HG03354 (cell line): ENCODE results near the gene MRPL28.
A peak's percentile ranks its signal among the peaks of the same experiment; 100 is the strongest.
"Not testable (repeated sequence)": the region's sequence is repeated elsewhere in the genome, so short reads cannot be mapped to it uniquely, and the experiment has no call there.

Experiments
- ATAC-seq: cut with Tn5 transposase; IDR thresholded peaks from one replicate; pipeline ENCODE4 v1.9.1; 2021; ENCODE audit warnings: mild to moderate bottlenecking; ENCODE audit not compliant: unreplicated experiment, poor library complexity, severe bottlenecking

The MRPL28 gene

DNA sequence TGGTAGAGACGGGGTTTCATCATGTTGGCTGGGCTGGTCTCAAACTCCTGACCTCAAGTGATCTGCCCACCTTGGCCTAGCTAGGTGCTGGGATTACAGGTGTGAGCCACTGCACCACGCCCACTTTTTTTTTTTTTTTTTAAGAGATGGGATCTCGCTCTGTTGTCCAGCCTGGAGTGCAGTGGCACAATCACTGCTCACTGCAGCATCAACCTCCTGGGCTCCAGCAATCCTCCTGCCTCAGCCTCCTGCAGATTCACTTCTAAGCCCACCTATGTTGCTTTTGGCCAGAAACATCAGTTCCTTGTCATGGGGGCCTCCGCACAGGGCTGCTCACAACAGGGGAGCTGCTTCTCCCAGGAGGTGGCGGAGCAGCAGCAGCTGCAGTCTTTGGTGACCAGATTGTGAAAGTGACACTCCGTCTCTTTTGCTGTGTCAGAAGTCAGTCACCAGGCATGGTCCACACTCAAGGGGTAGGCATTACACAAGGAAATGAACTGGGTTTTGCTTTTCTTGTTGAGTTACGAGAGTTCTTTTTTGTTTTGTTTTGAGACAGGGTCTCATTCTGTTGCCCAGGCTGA, 22.2 kb upstream of the MRPL28 start:
- ATAC-seq: no peak

DNA sequence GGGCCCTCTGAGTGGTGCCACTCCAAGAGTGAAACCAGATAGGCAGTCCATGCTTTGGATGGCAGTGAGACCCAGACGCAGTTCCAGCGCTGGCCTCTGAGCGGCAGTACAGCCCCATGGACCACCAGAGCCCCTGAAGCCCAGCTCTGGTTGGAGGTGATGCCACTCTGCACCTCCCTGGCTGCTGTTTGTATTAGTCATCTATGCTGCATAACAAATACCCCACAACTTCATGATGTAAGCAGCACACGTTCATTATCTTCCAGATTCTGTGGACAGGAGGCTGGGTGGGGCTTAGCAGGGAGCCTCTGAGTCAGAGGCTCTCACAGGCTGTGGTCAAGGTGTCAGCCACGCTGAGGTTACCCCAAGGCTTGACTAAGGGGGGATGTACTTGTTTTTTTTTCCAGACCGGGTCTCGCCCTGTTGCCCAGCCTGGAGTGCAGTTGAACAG, 21.6 kb upstream of the MRPL28 start:
- ATAC-seq: peak; percentile 53

DNA sequence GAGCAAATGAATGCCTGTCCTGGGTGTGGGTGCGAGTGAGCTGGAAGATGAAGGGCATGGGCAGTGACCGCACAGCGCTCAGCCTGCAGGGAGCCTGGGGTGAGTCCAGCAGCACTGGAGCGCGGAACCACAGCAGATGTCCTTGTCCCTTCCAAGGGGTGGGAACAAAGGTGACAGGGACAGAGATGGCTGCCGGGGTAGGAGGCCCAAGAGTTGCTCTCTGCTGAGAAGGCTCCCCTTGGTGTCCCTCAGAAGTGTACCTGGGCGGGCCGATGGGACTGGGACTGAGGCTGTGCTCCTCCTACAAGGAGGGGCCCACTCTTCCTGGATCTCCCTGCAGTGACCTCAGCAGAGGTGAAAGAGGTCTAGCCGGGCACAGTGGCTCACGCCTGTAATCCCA, 19.0 kb upstream of the MRPL28 start:
- no peak for ATAC-seq

DNA sequence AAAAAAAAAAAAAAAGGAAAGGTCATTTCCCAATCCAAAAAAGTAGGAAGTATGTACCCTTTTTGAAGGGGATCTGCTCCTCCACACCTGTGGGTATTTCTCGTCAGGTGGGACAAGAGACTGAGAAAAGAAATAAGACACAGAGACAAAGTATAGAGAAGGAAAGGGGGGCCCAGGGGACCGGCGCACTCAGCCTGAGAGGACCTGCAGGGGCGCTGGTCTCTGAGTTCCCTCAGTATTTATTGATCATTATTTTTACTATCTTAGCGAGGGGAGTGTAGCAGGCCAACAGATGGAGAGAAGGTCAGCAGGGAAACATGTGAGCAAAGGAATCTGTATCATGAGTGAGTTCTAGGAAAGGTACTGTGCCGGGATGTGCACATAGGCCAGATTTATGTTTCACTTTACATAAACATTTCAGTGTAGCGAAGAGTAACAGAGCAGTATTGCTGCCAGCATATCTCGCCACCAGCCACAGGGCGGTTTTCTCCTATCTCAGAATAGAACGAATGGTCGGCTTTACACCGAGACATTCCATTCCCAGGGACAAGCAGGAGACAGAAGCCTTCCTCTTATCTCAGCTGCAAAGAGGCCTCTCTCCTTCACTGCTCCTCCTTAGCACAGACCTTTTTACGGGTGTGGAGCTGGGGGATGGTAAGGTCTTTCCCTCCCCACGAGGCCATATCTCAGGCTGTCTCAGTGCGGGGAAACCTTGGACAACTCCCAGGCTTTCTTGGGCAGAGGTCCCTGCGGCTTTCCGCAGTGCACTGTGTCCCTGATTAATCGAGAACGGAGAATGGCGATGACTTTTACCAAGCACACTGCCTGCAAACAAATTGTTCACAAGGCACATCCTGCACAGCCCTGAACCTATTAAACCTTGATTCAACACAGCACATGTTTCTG, 17.7 kb upstream of the MRPL28 start:
- ATAC-seq: not testable (repeated sequence)

DNA sequence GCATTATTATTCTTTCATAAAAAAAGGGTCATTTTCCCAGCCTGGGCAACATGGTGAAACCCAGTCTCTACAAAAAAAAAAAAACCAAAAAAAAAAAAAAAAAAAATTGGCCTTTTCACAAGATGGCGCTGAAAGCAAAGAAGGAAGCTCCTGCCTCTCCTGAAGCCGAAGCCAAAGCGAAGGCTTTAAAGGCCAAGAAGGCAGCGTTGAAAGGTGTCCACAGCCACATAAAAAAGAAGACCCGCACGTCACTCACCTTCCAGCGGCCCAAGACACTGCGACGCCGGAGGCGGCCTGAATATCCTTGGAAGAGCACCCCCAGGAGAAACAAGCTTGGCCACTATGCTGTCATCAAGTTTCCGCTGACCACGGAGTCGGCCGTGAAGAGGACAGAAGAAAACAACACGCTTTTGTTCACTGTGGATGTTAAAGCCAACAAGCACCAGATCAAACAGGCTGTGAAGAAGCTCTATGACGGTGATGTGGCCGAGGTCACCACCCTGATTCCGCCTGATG, 16.4 kb upstream of the MRPL28 start:
- no peak for ATAC-seq

DNA sequence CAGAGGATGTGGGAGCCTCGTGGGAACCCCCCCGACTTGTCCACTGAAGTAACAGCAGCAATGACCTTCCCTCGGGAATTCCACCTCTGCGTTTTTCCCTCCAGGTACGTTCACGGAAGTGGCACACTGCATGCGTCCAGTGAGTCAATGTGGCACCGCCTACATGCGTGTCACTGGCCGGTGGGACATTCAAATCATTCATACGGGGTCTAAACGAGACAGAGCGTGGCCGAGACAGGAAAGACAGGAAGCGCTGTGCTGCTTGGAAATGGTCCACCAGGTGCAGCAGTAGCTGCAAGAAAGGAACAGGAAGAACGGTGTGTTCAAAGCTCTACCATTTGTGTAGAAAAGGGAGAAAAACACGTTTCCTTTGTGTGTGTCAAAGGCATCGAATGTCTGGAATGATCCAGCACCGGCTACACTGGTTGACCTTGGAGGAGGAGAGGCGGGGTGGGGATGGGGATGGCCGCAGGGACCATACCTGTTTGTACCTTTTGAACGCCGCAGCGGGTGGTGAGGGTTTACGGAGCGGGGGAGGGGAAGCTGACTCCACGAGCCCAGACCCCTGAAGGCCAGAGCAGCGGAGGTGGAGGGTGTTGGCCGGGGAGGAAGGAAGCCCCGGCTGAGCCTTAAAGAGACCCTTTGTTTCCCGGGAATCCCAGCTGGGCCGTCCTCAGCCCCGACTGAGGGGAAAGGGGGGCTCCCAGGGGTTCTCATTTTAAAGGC, 13.2 kb upstream of the MRPL28 start:
- ATAC-seq: peak; percentile 45

DNA sequence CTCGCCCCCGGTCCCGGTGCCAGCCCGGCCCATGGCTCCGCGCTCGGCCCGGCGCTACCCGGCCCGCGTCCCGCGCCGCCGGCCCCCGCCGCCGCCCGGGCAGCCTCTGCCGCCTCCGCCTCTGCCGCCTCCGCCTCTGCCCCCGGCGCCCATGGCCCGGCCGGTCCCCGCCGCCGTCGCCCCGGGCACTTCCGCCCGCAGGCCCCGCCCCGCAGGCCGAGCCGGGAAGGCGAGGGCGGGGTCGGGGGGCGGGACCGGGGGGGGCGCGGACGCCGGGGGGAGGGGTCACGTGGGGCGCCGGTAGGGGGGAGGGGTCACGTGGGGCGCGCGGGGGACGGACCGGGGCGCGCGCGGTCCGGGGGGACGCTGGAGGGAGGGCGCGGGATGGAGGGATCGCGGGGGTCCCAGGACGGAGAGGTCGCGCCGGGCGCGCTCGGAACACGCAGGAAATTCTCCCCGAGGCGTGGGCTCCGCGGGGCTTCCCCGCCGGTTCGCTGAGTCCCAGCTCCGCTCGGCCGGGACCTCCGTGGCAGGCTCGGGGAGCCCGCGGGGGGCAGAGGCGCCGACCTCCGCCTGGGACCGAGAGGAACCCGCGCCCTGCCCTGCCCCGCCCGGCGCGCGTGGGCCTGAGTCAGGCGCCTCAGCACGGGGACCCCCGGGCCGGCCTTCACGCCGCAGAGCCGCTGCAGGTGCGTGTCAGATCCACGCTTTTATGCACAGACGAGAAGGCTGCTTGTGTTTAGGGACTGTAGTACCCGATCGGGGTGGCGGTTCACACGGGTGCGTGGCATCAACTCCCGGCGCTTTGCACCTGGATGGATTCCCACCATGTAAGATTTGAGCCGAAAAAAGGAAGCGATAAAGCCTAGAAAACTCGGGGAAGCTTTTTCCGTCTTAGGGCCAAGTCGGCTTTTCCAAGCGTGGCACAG, 11.7 kb upstream of the MRPL28 start, which contains the start of gene PGAP6:
TSS of gene PGAP6 (minus strand) at position 190 of the 929 bp plus-strand sequence. CDS start at position 33, 157 bp downstream.
- ATAC-seq: peak; percentile 45

DNA sequence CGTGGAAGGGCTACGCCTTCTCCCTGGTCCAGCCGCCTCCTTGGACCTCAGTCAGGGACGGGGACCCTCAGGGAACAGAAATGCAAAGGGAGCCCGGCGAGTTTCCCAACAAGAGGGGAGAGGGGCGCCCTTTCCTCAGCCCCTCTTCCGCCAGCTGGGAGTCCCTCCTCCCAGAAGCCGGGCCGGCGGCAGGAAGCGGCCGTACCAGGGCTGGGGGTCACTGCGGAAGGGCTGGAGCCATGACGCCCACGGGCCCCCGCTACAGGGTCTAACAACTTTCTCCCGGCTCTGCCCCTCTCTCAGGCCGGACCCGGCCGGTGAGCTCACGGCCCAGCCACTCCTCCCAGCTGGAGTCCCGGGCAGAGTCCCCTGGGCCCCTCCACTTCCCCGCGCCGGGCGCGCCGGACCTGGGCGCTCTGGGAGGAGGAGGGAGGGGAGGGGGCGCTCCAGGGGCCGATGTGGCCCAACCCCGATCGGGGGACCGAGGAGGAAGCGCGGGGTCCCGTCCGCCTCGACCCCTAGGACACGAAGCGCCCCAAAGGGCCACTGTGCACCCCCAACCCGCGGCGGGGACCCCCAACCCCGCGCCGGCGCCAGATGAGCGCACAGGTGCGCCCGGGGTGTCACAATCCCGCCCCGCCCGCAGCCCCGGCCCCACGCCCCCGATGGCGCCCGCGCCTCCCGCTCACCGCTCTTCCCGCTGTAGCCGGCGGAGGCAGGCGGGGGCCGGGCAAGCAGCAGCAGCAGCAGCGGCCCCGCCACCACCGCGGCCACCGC, 10.9 kb upstream of the MRPL28 start:
- ATAC-seq: peak; percentile 34

DNA sequence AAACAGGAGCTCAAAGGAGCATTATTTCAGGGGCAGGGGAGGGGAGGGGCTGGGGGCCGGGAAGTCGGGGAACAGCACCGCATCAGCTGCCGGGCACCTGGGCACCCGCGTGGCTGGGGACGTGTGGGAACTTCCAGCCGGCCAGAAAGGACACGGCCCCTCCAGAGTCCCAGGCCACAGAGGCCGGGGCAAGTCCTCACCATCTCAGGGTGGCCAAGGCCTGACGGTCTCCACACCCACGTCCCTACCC, 10.3 kb upstream of the MRPL28 start:
- no peak for ATAC-seq

DNA sequence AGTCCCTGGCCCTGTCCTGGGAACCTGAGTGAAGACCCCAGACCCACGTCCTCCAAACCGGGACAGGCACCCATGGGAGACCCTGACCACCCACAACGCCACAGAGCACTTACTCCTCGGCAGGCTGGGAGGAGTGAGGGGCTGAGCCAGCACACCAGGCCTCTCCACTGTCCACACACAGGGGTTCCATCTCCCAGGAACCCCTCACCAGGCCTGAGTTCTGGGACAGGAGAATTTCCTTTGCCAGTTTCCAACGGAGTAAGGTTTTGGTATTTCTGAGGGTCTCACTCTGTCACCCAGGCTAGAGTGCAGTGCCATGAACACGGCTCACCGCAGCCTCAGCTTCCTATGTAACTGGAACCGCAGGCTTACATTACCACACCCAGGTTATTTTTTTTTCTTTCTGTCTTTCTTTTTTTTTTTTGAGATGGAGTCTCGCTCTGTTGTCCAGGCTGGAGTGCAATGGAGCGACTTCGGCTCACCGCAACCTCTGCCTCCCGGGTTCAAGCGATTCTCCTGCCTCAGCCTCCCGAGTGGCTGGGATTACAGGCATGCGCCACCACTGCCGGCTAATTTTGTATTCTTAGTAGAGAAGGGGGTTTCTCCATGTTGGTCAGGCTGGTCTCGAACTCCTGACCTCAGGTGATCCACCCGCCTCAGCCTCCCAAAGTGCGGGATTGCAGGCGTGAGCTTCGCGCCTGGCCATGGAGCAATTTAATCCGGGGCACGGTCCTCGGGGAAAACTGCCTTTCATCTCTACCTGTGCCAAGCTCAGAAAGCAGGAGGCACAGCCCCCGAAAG, 9.8 kb upstream of the MRPL28 start:
- ATAC-seq: no peak

DNA sequence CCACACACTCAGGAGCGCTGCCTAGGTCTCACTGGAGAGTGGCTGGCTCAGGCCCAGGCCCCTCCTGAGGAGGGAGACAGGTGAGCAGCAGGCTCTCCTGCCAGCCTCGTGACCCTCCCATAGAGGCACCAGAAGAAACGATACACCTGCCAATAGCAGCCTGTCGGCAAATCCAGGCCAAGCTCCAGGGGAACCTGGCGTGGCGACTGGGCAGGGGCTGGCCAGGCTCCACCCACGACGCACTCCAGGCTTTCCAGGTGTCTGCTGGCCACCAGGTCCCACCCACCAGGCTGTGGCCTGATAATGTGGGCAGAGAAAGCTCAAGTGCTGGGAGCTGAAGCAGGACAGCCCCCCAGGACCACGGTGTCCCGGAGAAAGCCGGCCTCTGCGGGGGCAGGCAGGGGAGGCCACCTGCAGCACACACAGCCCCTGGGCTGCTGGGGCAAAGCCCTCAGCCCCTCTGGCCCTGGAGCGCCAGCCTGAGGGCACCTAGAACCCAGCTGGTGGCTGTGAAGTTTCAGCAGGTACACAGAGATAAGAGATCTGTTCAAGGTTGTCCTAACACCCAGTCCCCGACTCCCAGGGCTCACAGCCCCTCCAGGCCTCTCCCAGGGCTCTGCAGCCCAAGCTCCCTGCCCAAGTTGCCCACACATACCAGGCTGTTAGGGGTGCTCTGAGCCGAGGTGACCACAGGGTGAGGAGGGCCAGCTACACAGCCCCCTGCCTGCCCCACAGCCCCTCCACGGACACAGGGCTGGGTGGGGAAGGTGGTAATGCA, 9.0 kb upstream of the MRPL28 start:
- no peak for ATAC-seq

DNA sequence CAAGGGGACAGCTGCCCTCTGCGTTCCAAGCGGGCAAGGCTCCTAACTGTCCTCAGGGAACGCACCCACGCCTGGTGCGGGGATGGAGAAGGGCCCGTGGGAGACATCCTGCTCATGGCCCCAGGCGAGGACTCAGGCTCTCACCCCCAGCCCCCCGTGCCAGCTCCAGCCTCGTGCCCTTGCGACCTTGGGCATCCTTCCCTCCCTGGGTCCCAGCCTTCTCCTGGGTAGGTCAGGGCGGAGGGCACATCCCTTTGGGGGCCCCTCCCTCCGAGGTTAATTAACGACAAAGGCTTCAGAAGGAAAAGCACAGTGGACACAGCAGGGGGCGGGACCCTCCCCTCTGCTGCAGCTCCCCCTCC, 8.5 kb upstream of the MRPL28 start:
- ATAC-seq: no peak

DNA sequence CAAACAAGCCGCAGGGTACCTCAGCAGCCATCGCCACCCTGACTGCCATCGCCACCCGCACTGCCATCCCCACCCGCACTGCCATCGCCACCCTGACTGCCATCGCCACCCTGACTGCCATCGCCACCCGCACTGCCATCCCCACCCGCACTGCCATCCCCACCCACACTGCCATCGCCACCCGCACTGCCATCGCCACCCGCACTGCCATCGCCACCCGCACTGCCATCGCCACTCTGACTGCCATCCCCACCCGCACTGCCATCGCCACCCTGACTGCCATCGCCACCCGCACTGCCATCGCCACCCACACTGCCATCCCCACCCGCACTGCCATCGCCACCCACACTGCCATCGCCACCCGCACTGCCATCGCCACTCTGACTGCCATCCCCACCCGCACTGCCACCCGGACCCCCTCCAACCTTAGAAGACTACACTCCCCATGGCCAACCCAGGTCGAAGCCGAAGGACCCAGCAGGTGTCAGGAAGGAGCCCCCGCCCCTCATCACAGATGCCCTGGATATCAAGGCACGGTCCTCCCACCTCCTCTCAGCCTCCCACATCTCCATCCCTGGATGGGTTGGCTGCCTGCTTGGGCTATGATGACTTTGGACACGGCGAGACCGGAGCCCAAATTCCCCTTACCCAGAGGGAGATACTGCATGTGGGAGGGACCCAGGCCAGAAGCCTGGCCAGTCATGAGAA, 7.9 kb upstream of the MRPL28 start:
- not testable (repeated sequence) for ATAC-seq

DNA sequence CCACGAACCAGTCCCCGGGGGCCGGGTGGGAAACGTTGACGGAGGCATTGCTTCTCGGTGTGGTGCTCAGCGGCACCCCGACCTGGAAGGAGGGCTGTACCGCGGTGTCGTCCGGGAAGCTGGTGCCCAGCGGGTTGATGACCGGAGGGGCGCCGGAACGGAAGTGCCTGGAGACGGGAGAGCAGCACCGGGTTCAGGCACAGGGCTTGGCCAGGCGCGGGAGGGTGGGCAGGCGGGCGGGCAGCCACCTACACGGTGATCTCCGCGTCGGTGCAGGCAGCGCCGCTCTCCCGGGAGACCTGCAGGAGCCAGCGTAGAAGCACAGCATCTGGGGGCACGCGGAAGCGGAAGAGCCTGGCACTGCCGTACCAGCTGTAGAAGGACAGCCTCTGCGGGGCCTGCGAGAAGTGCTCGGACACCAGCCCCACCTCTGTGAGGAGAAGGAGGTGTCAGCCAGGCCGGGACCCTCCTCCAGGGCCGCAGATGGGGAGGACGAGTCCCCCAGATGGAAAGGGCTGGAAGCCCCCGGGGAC, 7.1 kb upstream of the MRPL28 start:
- ATAC-seq: no peak

DNA sequence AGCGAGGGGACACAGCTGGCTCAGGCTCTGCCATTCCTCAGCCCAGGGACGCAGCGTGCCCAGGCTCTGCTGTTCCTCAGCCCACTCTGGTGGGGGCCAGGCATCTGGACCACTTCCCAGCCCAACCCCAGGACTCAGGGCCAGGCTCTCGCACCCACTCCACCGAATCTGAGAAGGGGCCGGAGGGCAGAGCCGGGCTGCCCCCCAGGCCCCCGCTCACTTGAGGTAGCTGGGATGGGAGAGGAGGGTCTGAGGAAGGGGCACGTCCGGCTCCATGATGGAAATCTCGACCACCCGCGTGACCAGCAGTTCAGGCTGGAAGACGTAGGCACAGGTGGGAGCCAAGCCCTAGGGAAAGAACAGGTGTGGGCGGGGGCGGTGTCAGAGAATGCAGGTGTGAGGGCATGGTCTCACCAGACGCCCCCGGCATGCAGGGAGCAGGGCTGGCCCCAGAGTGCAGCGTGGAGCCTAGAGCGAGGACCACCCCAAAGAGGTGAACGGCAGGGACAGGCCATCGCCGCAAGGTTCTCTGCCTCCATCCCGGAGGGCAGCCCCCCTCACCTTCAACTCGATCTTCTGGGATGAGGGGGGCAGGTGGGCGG, 6.6 kb upstream of the MRPL28 start:
- no peak for ATAC-seq
